HUDEP-2 (cell line): Measurements from ENCODE around the gene TMEM252.

ENCODE experiments used
- DNase-seq, 76 experiments: peaks; one replicate each; lab custom pipeline; 2025; ENCODE audit not compliant: unreplicated experiment in 76 of 76; lab: John Stamatoyannopoulos, UW

The TMEM252 gene

DNA sequence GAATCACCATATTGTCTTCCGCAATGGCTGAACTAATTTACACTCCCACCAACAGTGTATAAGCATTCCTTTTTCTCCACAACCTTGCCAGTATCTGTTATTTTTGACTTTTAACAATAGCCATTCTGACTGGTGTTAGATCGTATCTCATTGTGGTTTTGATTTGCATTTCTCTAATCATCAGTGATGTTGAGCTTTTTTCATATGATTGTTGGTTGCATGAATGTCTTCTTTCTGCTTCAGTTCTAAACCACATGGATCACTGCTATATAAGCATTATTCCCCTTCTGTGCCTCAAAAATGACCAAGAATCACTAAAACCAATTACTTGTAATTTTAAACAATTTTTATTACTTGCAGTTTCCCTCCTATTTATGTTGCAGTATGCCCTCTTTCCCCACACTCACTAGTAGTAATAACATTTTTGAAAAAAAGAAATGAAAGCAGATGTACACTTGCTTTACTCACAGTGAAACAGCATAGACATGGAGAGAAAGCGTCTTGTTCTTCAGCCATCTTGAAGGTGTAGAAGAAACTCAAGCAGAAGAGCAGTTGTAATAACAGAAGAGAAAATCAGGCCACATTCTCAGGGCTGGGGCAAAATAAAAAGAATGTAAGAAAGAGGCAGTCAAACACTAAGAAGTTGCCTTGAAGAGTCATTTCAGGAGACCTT is 4.5 kb upstream of the TMEM252 start:
- no peak for DNase-seq

GRCh38 chr9:68541568-68541967 is 885 bp upstream of the TMEM252 start:
- DNase-seq, result no peak

DNA sequence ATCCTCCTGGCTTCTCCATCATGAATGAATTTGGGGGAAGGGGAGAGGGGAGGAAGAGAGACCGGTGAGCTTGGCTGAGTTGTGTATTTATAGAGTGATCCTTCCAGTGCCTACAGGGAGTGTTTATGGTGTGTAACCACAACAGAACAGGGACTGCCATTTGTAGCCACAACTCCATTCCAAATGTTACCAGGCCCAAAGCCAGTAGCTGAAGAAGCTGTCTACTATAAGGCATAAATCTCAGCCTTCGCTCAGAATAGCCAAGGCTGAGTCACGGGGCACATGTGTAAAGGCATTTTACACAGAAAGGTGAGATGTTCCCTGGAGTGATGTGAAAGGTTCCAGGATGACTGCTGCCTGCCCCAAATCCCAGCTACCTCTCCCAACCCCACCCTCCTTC is 2.5 kb downstream of the TMEM252 start:
- DNase-seq, result no peak

- DNase-seq, result no peak
Observed at GRCh38 chr9:68537616-68537880, 3.1 kb downstream of the TMEM252 start.

DNA sequence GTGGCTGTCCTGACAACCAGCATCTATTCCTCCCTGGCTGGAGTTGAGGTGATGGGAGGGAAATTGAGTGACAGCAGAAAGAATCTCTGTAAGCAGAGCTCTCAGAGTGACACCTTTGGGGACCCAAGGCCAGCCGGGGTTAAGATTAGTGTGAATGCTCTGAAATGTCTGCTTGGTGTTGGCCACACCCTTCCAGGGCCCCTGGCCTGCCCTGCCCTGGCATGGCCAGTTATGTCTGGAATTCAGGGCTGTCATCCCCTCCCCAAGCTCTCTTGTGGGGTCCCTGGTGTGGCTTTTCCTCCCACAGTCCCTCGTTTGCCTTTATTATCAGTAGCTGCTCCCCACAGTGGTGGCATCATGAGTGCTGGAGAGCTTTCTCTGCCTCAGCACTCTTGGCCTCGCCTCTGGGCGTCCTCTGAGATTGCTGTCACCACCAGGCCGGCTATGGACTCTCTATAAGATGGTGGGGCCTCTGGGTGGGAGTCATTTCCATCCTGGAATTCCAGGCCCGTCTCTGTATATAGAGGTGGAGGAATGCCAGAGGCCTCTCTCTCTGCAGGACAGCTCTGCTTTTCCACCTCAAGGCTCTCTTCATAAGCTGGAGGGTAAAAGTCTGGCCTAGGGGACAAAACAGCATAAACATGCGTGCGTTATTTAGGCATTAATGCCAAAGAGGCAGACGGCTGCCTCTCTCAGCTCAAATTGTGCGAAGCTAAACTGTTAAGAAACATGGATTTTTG is 3.6 kb downstream of the TMEM252 start:
- no peak for DNase-seq

GRCh38 chr9:68533678-68534077 is 7.0 kb downstream of the TMEM252 start:
- DNase-seq, result no peak

DNA sequence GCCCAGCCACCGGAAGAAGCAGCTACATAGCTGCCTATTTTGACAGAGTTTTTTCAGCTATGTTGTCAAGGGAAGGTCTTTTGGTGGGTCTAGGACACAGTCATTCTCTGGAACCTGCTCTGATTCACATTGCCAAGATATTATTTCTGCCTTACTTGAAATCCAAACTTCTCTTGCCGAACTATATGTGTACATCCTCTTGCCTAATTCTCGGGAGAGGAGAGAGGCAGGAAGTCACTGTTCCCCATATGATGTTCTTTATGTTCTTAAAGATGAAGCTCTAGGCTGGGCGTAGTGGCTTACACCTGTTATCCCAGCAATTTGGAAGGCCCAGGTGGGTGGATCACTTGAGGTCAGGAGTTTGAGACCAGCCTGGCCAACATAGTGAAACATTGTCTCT is 8.6 kb downstream of the TMEM252 start:
- no peak for DNase-seq

DNA sequence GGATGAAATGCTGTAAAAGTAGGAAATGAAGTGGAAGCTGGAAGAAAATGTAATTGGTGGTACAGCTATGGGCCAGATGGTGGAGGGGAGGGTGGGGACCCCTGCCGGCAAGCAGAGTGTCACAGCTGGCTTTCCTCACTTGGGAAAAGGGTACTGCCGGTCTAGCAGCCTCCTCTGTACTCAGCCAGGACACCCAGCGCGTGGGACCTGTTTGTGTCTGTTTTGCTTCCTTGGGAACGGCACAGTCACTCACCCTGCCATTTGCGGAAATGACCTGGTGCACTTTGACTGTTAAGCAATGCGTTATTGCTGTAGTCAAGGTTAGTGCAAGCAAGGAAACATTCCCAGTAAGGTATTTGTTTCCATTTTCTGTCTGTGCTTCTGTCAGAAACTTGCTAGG is 10.1 kb downstream of the TMEM252 start:
- no peak for DNase-seq

- DNase-seq, result no peak
Observed at GRCh38 chr9:68523367-68523936, 17.2 kb downstream of the TMEM252 start.

DNA sequence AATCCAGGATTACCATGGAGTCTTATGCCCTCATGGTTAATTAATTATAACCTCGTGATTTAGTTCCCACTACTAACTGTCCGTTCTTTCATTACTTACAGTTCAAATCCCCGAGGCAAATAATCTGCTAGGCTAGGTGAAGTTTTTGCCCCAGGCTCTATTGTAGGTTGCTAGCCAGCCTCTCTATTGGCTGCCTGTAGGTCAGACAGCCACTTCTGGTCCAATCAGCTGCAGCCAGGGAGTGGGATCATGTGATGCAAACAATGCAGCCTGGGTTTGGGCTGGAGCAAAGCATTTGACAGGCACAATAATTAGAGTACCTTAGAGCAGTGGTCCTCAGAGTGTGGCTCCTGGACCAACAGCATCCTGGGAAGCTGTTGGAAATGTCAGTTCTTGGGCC is 17.7 kb downstream of the TMEM252 start:
- no peak for DNase-seq

DNA sequence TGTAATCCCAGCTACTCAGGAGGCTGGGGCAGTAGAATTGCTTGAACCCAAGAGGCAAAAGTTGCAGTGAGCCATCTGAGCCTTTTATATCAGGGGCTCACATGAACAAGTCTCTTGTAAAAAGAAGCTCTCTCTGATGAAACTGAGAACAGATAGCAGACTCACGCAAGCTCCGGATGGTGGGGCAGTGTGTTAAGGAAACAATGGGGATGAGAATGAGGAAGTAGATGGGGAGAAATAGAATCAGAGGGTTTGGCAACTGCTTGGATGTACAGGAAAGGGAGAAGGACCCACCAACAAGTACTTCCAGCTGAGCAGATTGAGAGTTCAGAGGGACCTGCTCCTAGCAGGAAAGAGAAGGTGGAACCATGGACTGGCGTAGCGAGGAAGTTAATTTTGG is 18.6 kb downstream of the TMEM252 start:
- DNase-seq, result no peak

DNA sequence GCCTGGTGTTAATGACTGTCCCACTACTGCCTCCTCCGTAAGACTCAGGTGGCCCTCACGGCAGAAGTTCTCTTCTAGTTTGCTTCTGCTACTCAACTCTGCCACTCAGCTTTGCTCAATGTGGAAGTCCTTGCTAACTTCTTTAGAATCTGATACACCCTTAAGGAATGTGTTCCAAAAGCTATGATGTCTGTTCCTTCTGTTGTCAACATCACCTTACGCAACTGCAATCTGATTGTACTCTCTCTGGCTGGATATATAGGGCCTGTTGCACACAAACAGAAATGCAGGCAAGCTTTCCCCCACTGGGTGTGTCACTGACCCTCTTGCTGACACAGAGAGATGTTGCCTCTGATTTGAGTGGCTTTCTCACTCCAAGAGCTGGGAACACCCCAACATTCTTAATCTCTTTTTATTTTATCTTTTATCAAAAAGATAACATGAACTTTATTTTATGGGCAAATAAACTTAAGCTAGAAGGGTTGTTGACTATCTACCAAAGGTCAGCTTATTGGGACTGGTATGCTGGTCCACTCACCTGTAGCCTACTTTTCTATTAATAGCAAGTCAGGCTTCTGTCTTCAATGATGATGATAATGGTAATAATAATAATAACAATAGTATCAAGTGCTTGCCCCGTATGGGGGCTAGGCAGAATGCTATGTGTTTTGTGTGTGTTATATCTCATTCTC is 25.2 kb downstream of the TMEM252 start:
- no peak for DNase-seq

DNA sequence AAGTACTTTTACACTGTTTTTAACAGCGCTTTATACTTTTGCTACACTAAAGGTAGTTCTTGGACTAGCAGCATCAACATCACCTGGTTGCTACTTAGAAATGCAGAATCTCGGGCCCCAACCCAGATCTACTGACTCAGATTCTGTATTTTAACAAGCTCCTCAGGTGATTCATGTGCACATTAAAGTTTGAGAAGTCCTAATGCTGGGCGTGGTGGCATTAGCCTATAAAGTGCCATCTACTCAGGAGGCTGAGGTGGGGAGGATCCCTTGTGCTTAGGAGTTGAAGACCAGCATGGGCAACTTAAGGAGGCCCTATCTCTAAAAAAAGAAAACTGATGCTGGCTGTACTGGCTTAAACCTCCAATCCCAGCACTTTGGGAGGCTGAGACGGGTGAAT is 26.7 kb downstream of the TMEM252 start:
- DNase-seq, result no peak

GRCh38 chr9:68513385-68513784 is 27.3 kb downstream of the TMEM252 start:
- DNase-seq, result no peak

DNA sequence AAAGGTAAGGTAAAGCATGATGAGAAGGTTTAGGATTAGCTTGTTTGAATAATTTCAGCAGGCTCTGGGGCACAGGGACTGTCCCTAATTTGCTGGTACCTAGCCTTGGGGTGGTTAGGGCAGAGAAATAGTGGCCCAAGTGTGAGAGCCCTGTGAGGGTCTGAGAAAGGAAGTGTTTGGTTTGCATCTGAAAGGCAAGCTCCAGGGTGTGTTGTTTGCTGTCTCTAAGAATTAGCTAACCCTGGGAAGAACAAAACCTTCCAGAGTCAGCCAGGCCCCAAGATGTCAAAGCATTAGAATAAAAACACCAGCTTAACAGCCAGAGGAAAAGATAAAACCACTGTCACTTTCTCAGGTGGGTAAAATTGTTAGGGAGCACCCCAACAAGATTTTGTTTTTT is 31.0 kb downstream of the TMEM252 start:
- DNase-seq, result no peak

- no peak for DNase-seq
Observed at GRCh38 chr9:68508547-68508946, 32.1 kb downstream of the TMEM252 start.

- no peak for DNase-seq
Observed at GRCh38 chr9:68507806-68508145, 32.9 kb downstream of the TMEM252 start.

DNA sequence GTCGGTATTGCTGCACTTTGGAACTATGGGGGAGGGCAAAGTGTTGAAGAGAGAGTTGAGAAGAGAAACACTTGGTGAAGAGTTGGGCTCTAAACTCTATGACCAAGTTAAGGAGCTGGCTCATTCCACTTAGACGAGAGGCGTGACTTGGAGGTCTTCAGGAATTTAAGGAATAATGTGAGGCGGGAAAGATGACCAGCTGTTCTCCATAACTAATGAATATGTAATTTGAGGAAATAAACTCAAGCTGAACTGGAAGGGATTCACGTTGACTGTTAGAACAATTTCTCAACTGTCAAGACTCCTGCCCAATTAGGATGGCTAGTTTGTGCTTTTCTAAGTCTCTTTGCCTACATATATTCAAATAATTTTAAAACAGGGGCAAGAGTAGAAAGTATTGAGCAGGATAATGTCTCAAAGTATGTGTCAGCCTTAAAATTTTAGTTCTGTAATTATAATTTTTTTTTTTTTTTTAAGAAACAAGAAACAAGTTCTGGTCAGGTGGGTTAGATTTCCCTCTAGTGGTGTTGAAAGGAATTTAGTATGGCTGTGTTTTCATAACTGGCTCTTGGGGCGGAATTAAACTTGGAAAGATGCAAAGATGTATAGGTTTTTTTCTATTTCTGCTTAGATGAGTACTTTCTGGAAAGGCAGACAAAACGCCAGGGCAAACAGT is 33.4 kb downstream of the TMEM252 start:
- DNase-seq, result peak in 1 of 76 experiments; percentile 4

- DNase-seq, result no peak
Observed at GRCh38 chr9:68506551-68506950, 34.1 kb downstream of the TMEM252 start.

- DNase-seq, result peak in 1 of 76 experiments; percentile 1
Observed at GRCh38 chr9:68505681-68506409, 34.8 kb downstream of the TMEM252 start.

DNA sequence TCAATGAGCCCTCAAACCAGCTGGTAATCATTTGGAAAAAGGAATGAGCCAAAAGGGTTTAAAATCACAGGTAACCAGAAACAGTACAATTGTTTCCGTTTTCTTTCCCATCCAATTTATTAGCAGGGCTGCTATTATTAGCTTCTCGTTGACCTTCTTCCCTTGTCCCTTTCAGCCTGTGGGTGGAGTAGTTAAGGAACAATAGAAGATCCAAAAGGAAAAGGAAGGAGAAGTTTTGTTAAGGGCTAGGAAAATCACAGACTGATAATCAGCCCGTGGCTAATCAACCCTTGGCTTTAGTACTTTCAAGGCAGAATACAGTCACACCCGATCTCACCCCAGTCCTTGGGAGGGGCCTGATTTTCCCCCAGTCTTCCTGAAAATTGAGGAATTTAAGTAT is 38.4 kb downstream of the TMEM252 start:
- no peak for DNase-seq
